AG04449 (cell line): ENCODE data around the gene PAM16.

Experiments
- CTCF ChIA-PET: fragments of 350-600 bp; formaldehyde crosslinking; extraction: SDS; loops from one replicate; lab custom pipeline; 2021; ENCODE audit warnings: antibody characterized with exemption; lab: Yijun Ruan, JAX
- POLR2A ChIA-PET: fragments of 400-600, 350-600 bp; formaldehyde crosslinking; extraction: SDS; loops from one replicate; lab custom pipeline; 2020; ENCODE audit warnings: antibody characterized with exemption, inconsistent platforms; lab: Yijun Ruan, JAX
- DNase-seq: peaks from one replicate; pipeline ENCODE4 v3.0.0-alpha.2; 2010; ENCODE audit warnings: low read depth, low spot score
- H3K4me3 ChIP-seq: 2 replicates; pipeline ENCODE4 v1.5.1; 2011; ENCODE audit warnings: low read depth, mild to moderate bottlenecking, control low read depth, low read length
- TF ChIP-seq, protein P1 (sequence below): IDR thresholded peaks from one replicate; pipeline ENCODE4 v1.5.1; 2011; ENCODE audit warnings: mild to moderate bottlenecking, moderate library complexity, low read length, control low read depth, inconsistent platforms; ENCODE audit not compliant: insufficient read depth; ENCODE audit errors: missing control alignments

The PAM16 gene

DNA sequence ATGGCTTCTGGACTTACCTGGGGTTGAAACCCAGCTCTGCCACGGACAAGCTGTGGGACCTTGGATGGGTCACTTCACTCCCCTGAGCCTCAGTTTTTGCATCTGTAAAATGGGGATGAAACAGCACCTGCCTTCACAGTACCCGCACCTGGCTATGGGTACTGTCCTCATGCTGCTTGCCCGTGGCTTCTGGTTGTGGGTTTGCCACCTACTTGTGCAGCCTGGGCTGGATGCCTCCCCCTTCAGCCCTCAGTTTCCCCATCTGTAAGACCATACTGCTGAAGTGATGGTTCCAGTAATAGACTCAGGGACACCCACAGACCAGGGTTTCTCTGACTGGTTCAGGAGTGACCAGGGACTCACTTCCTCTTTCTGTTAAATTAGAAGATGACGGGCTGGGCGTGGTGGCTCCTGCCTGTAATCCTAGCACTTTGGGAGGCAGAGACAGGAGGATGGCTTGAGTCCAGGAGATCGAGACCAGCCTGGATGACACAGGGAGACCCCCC is 25.8 kb downstream of the PAM16 start:
- POLR2A ChIA-PET = interaction anchor here (0.8 kb wide), 1 partner anchor 119 kb away, joined by 3 read pairs; no protein-coding TSS in a partner anchor

DNA sequence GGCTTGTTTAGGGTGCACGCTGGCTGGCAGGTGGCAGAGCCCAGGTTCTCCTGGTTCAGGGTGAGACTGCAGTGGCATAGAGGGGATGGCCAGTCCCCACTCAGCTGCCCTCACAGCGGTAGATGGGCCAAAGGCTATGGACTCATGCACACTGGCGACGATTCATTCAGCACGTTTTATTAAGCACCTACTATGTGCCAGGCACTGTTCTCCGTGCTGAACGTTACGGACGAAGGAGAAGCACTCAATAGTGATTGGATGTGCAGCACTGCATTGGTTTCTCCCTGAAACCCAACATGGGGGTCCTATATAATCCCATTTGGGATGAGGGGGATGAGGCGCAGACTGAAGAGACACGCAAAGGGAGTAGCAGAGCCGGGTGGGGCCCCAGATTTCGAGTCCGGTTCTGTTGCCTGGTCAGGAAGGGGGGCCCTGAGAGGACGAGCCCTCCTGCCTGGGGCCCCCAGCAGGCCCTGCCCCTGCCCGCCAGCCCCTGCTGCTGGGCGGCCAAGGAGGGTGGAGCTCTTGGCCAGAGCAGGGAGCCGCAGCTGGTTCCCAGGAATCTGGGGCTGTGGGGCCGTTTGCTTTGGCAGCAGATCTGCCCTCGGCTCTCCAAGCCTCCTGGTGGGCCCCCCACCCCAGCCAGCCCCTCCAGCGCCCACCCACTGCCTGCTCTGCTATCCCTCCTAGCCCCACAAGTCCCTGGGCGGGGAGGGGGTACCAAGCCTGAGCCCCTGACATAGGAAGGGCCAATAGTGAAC is 26.4 kb downstream of the PAM16 start:
- ChIA-PET CTCF (interaction anchor here (1.2 to 3.4 kb wide), 7 partner anchors 15 to 78 kb away, joined by 3 to 18 read pairs (median 9); no protein-coding TSS in a partner anchor), POLR2A (interaction anchor here (0.8 kb wide), 1 partner anchor 119 kb away, joined by 3 read pairs; no protein-coding TSS in a partner anchor)
- no peak overlapping the region; the same call in 1 of the 2 replicates for H3K4me3 ChIP-seq
- DNase-seq = no peak
- TF ChIP-seq, protein P1, sequence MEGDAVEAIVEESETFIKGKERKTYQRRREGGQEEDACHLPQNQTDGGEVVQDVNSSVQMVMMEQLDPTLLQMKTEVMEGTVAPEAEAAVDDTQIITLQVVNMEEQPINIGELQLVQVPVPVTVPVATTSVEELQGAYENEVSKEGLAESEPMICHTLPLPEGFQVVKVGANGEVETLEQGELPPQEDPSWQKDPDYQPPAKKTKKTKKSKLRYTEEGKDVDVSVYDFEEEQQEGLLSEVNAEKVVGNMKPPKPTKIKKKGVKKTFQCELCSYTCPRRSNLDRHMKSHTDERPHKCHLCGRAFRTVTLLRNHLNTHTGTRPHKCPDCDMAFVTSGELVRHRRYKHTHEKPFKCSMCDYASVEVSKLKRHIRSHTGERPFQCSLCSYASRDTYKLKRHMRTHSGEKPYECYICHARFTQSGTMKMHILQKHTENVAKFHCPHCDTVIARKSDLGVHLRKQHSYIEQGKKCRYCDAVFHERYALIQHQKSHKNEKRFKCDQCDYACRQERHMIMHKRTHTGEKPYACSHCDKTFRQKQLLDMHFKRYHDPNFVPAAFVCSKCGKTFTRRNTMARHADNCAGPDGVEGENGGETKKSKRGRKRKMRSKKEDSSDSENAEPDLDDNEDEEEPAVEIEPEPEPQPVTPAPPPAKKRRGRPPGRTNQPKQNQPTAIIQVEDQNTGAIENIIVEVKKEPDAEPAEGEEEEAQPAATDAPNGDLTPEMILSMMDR = no peak

More for the DNA sequence above, 25.8 kb downstream of the PAM16 start:
- no peak overlapping the region for H3K4me3 ChIP-seq
- TF ChIP-seq, protein P1 = no peak
- no peak for DNase-seq
- CTCF ChIA-PET = interaction anchor here (1.2 to 7.1 kb wide), 6 partner anchors 16 to 126 kb away, joined by 3 to 39 read pairs (median 12); no protein-coding TSS in a partner anchor

- ChIA-PET CTCF (interaction anchor here (1.1 to 3.4 kb wide), 9 partner anchors 8 to 124 kb away, joined by 3 to 18 read pairs (median 8); no protein-coding TSS in a partner anchor), POLR2A (no interaction called here)
- no peak overlapping the region; the same call in 1 of the 2 replicates for H3K4me3 ChIP-seq
- TF ChIP-seq, protein P1 = no peak
- DNase-seq = no peak
These were observed 27.2 kb downstream of the PAM16 start for GRCh38 chr16:4323845-4324488.

DNA sequence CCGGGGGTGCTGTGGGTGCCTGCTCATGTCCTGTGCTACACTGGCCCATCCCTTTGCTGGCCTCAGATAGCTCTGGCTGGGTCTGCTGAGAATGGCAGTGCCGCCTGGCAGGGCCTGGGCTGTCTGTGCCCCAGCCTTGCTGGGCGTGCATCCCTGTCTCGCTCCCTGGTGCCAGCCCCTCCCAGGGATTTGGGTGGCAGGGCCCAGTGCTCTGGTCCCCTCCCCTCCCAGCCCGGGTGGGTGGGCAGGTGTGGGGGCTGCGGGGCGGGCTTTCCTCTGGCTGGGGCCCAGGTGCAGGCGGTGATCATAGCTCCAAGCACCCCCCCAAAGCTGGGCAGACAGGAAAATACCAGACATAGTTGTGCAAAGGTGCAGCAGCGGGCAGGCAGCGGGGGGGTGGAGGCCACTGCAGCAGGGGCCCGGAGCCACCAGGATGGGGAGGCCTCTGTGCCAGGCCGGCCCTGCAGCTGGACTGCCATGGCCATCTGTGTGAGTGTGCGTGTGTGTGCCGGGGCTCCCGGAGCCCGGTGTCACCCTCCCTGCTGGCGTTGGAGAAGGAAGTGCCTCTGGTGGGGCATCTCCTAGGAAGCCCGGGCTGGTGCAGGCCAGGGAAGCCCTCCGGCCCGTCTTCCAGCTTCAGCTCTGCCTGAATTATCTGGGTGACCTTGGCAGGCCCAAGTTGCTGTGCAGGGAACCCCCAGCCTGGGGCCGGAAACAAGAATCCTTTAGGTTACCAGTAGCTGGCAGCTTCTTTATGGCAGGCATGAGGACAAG is 27.9 kb downstream of the PAM16 start:
- DNase-seq = no peak
- no peak overlapping the region for H3K4me3 ChIP-seq
- TF ChIP-seq, protein P1 = no peak
- POLR2A ChIA-PET = no interaction called here
- CTCF ChIA-PET = interaction anchor here (1.1 to 3.4 kb wide), 9 partner anchors 9 to 123 kb away, joined by 3 to 18 read pairs (median 8); no protein-coding TSS in a partner anchor

GRCh38 chr16:4322121-4323052 is 28.7 kb downstream of the PAM16 start:
- no peak for DNase-seq
- POLR2A ChIA-PET = no interaction called here
- TF ChIP-seq, protein P1 = no peak
- CTCF ChIA-PET = interaction anchor here (0.9 to 3.4 kb wide), 7 partner anchors 8 to 80 kb away, joined by 3 to 18 read pairs (median 8); no protein-coding TSS in a partner anchor
- H3K4me3 ChIP-seq = no peak overlapping the region
